Upper lobe of left lung (tissue), 4 donors: ENCODE results near the gene SPATA7.

Experiments
- CTCF ChIP-seq, 6 experiments: fragments of 450-650 bp in 4 of 6; fragments of 200-600 bp in 2 of 6; sonication (generic) in 2 of 6; IDR thresholded peaks; one replicate each; pipeline ENCODE4 v1.5.1; 2016 to 2019; ENCODE audit warnings: antibody characterized with exemption in 6 of 6
- POLR2A ChIP-seq, 4 donors: fragments of 450-650 bp; IDR thresholded peaks; one replicate each; pipeline ENCODE4 v1.5.1; 2016 to 2017; ENCODE audit warnings: antibody characterized with exemption in 4 of 4, mild to moderate bottlenecking in 2 of 4

- TF ChIP-seq CTCF (IDR thresholded peaks at IDR 0.05) = no peak
- TF ChIP-seq POLR2A (IDR thresholded peaks at IDR 0.05) = no peak
Observed at GRCh38 chr14:88478931-88479330, 93.5 kb downstream of the SPATA7 start.
